Tibial nerve (tissue), 4 donors: ENCODE data around the gene RFX1.

Source experiments
- CTCF ChIP-seq, 5 experiments: fragments of 200-600 bp in 3 of 5; fragments of 450-650 bp in 2 of 5; sonication (generic) in 3 of 5; IDR thresholded peaks; one replicate each; pipeline ENCODE4 v1.5.1; 2016 to 2019; ENCODE audit warnings: antibody characterized with exemption in 5 of 5, mild to moderate bottlenecking in 3 of 5, moderate library complexity in 2 of 5
- EP300 ChIP-seq, 2 donors: sonication (generic); formaldehyde crosslinking; IDR thresholded peaks; one replicate each; pipeline ENCODE4 v1.6.1; 2017; ENCODE audit warnings: antibody characterized with exemption in 2 of 2, mild to moderate bottlenecking in 1 of 2

- TF ChIP-seq CTCF (IDR thresholded peaks at IDR 0.05): no peak
- TF ChIP-seq EP300 (IDR thresholded peaks at IDR 0.05): no peak
These were observed 50.3 kb downstream of the RFX1 start for GRCh38 chr19:13955662-13956364.
